MCF 10A (cell line): ENCODE data around the gene GNAI2. TPM values are rescaled to one million over a fixed set of nuclear protein-coding genes. Genes with fewer than 3 reads are reported as not detected.
A peak's percentile ranks its signal among the peaks of the same experiment; 100 is the strongest.

Experiments
- BruUV-seq: library from RNA; stranded (reverse); fragments of 400-500 nt; replicated peaks from 2 replicates; lab custom pipeline; 2021; lab: Mats Ljungman, UMichigan
- CTCF ChIA-PET: fragments of 300-600 bp; sonication (Branson Sonifier 250); formaldehyde crosslinking; extraction: SDS; loops from one replicate; lab custom pipeline; 2021; ENCODE audit warnings: antibody characterized with exemption, inconsistent platforms; lab: Yijun Ruan, JAX
- POLR2A ChIA-PET: fragments of 300-600, 350-650 bp; sonication (Branson Sonifier 250); formaldehyde crosslinking; extraction: SDS; loops from one replicate; lab custom pipeline; 2020; ENCODE audit warnings: antibody characterized with exemption, inconsistent platforms; lab: Yijun Ruan, JAX
- DNase-seq: peaks from one replicate; pipeline ENCODE4 v3.0.0-alpha.2; 2018; ENCODE audit not compliant: unreplicated experiment
- H3K27ac Mint-ChIP-seq: one replicate; pipeline ENCODE4 v1.8.0; 2022; ENCODE audit warnings: mild to moderate bottlenecking, low read depth, mixed read lengths; ENCODE audit not compliant: unreplicated experiment
- H3K27me3 Mint-ChIP-seq: one replicate; pipeline ENCODE4 v1.8.0; 2022; ENCODE audit warnings: mixed read lengths; ENCODE audit not compliant: insufficient read depth, unreplicated experiment
- H3K36me3 Mint-ChIP-seq: one replicate; pipeline ENCODE4 v1.8.0; 2022; ENCODE audit warnings: mild to moderate bottlenecking, moderate library complexity, mixed read lengths; ENCODE audit not compliant: insufficient read depth, unreplicated experiment
- H3K4me1 Mint-ChIP-seq: one replicate; pipeline ENCODE4 v1.8.0; 2022; ENCODE audit warnings: mixed read lengths; ENCODE audit not compliant: insufficient read depth, unreplicated experiment
- H3K4me3 Mint-ChIP-seq: one replicate; pipeline ENCODE4 v1.8.0; 2022; ENCODE audit warnings: mild to moderate bottlenecking, moderate library complexity, mixed read lengths; ENCODE audit not compliant: unreplicated experiment
- H3K9me3 Mint-ChIP-seq: one replicate; pipeline ENCODE4 v1.8.0; 2022; ENCODE audit warnings: mixed read lengths; ENCODE audit not compliant: unreplicated experiment
- CTCF ChIP-seq: fragments of 200-600 bp; IDR thresholded peaks from one replicate; pipeline ENCODE4 v1.8.0; 2022; ENCODE audit warnings: antibody characterized with exemption, mild to moderate bottlenecking; ENCODE audit not compliant: unreplicated experiment
- intact Hi-C: fragments of 100-400 bp; cut with micrococcal nuclease; formaldehyde crosslinking; loops from 2 replicates; pipeline ENCODE4 v1.14.1; 2022
- total RNA-seq: library from RNA; stranded (reverse); gene quantifications from 2 replicates; pipeline ENCODE4 v1.2.3, GENCODE V29; 2022

Gene GNAI2
- total RNA-seq, 1 experiment from 2014 or later, result 123 TPM

GRCh38 chr3:50272911-50273688 lies 37.1 kb downstream of the GNAI2 start:
- Mint-ChIP-seq H3K27ac (no peak overlapping the region), H3K4me3 (peak overlapping the region; percentile 45)

GRCh38 chr3:50273689-50274065 lies 37.7 kb downstream of the GNAI2 start:
- H3K27ac Mint-ChIP-seq, result no peak overlapping the region
- ChIA-PET CTCF (interaction anchor here (0.5 to 3.1 kb wide), 10 partner anchors 10 to 153 kb away, joined by 3 to 20 read pairs (median 5); no protein-coding TSS in a partner anchor), POLR2A (no interaction called here)
- TF ChIP-seq CTCF, result no peak
- H3K4me3 Mint-ChIP-seq, result no peak overlapping the region
- H3K27me3 Mint-ChIP-seq, result no peaks in the 10 kb centered on the region
- no TSS peak for BruUV-seq
- intact Hi-C loops, result loop anchor here (1.0 to 5.0 kb wide), 6 partner anchors 13 to 151 kb away; no protein-coding TSS in a partner anchor
- DNase-seq, result no peak
- H3K9me3 Mint-ChIP-seq, result no peaks in the 10 kb centered on the region
- H3K36me3 Mint-ChIP-seq, result peaks cover 19% of the 10 kb centered on the region
- H3K4me1 Mint-ChIP-seq, result peaks cover 37% of the 10 kb centered on the region

More at GRCh38 chr3:50272911-50273688, 37.1 kb downstream of the GNAI2 start:
- DNase-seq, result peak; percentile 85
- peaks cover 18% of the 10 kb centered on the region for H3K36me3 Mint-ChIP-seq
- ChIA-PET CTCF (interaction anchor here (0.5 to 5.0 kb wide), 20 partner anchors 11 to 847 kb away, joined by 3 to 50 read pairs (median 6); partner anchors contain the start of gene GNAT1), POLR2A (no interaction called here)
- no TSS peak for BruUV-seq
- no peaks in the 10 kb centered on the region for H3K27me3 Mint-ChIP-seq
- peak; percentile 94 for TF ChIP-seq CTCF
- no peaks in the 10 kb centered on the region for H3K9me3 Mint-ChIP-seq
- intact Hi-C loops, result loop anchor here (1.0 to 5.0 kb wide), 5 partner anchors 13 to 151 kb away; no protein-coding TSS in a partner anchor
- H3K4me1 Mint-ChIP-seq, result peaks cover 42% of the 10 kb centered on the region

GRCh38 chr3:50274371-50275104 lies 38.5 kb downstream of the GNAI2 start:
- H3K36me3 Mint-ChIP-seq, result peaks cover 19% of the 10 kb centered on the region
- H3K9me3 Mint-ChIP-seq, result no peaks in the 10 kb centered on the region
- DNase-seq, result peak; percentile 78
- no peak overlapping the region for H3K27ac Mint-ChIP-seq
- ChIA-PET CTCF (interaction anchor here (0.5 to 1.7 kb wide), 17 partner anchors 10 to 1228 kb away, joined by 3 to 11 read pairs (median 4); no protein-coding TSS in a partner anchor), POLR2A (interaction anchor here (0.5 to 1.4 kb wide), 3 partner anchors 14 to 39 kb away, joined by 3 to 7 read pairs (median 3); partner anchors contain the start of gene IFRD2)
- BruUV-seq, result no TSS peak
- intact Hi-C loops, result loop anchor here (1.0 to 5.0 kb wide), 2 partner anchors 50 to 152 kb away; no protein-coding TSS in a partner anchor
- H3K4me1 Mint-ChIP-seq, result peaks cover 30% of the 10 kb centered on the region
- no peak overlapping the region for H3K4me3 Mint-ChIP-seq
- TF ChIP-seq CTCF, result peak; percentile 77
- no peaks in the 10 kb centered on the region for H3K27me3 Mint-ChIP-seq
